Measurements from ENCODE around the gene SH3BP4.
A peak's percentile ranks its signal among the peaks of the same experiment; 100 is the strongest.
"Not testable (repeated sequence)": the region's sequence is repeated elsewhere in the genome, so short reads cannot be mapped to it uniquely, and the experiment has no call there.

Gene SH3BP4

DNA sequence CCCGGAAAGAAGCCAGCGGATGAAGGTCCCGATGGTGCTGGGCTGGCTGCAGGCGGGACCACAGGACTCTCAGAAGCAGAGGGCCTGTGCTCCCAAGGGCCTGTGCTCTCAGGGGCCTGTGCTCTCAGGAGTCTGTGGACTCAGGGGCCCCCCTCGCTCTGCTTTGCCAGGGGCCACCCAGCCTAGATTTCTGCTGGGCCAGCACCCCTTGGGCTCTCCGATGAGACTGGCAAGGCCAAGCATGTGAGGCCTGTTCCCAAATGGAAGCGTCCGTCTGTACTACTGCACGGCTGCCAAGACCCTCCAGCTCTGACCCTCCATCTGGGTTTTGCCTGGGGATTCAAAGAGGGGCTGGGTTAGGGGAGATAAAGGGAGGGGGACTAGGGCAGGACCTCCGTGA lies 54.6 kb downstream of the SH3BP4 start:
- DNase-seq = peak in 2 of 10 donors; percentile 59 to 62

GRCh38 chr2:235006986-235007385 lies 55.2 kb downstream of the SH3BP4 start:
- intact Hi-C loops (cut with DNase I) = no loop called here
- DNase-seq = peak in 2 of 10 donors; percentile 22 to 62

More for the DNA sequence above, 54.6 kb downstream of the SH3BP4 start:
- intact Hi-C loops (cut with DNase I) = no loop called here

GRCh38 chr2:235007664-235008457 lies 56.0 kb downstream of the SH3BP4 start:
- DNase-seq = peak in 2 of 10 donors; percentile 72 to 77
- intact Hi-C loops (cut with DNase I) = no loop called here

DNA sequence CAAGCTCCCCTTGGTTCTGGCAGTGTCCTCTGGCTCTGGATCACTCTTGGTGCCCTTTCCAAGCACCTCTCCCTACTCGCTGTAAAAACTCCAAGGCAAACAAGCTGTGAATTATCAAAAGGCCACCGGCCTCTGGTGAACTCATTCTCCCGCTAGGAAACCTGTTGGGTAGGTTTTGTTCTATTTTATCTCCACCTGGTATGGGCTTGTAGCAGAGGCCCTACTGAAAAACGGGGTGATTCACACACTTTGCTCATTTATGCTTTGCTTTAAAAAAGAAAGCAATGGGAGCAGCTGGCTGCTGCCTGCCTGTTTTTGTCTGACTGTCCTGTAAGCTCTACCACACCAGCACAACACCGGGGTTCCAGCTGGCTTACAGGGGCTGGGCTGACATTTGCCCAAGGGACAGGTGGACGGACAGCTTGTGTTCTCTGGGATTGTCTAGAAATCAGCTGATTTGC lies 56.8 kb downstream of the SH3BP4 start:
- DNase-seq = peak in 2 of 10 donors; percentile 15 to 62
- intact Hi-C loops (cut with DNase I) = no loop called here

- intact Hi-C loops (cut with DNase I) = no loop called here
- peak in 2 of 10 donors; percentile 34 to 51 for DNase-seq
These were observed 57.3 kb downstream of the SH3BP4 start for GRCh38 chr2:235009081-235009480.

DNA sequence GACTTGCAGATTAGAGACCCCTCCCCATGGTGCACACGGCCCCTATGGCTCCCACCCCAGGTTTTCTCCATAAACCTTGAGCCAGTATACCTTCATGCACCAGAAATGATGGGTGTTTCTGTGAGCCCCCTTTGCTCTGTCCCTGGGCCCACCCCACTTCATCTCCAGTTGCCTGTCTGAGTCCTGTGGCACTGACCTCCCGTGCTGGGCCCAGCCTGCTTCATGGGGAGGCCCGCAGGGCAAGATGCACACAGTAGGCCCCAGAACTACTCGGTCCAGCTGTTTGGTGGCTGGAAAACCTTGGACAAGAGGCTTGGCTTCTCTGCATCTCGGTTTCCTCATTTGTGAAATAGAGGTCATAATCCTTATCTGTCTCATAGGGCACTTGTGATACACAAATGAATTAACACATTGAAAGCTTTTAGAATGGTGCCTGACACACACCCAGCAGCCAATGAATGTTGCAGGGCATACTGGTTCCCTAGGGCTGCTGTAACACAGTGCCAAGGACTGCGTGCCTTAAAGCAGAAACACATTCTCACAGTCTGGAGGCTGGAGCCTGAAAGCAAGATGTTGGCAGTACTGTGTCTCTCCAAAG lies 58.4 kb downstream of the SH3BP4 start:
- intact Hi-C loops (cut with DNase I) = no loop called here
- DNase-seq = peak in 2 of 10 donors; percentile 46 to 53

- intact Hi-C loops (cut with DNase I) = no loop called here
- DNase-seq = no peak
These were observed 59.8 kb downstream of the SH3BP4 start for GRCh38 chr2:235011607-235011928.

DNA sequence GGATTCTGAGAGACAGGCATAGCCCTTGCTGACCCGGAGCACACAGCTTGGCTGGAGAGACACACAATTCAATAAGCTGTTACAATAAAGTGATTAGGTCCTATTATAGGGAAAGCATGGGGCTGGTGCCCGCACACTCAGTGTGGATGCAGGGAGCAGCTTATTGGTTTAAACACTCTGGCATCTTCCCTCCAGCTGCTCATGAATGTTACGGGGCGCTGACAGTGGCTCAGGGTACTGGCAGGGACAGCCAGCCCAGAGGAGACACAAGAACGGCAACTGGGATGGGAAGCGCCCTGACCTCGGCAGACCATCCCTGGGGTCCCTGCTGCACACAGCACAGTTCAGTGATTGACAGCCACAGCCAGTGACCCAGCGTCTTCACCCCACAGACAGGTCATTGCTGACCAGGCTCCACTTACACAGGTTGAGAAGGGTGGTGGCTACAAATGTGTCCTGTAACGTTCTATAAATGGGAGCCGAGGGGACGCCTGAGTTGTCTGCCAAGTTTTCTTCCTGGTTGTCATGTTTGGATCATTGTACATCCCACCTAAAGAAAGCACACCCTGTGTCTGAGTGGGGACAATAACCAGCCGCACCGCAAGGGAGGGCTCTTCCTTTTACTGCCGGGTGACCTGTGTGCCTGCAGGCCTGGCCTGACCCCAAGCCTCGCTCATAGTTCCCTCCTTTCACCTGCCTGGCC lies 60.3 kb downstream of the SH3BP4 start:
- intact Hi-C loops (cut with DNase I) = no loop called here
- DNase-seq = peak in 2 of 10 donors; percentile 67 to 71

- intact Hi-C loops (cut with DNase I) = no loop called here
- DNase-seq = peak in 1 of 10 donors; percentile 27
These were observed 65.6 kb downstream of the SH3BP4 start for GRCh38 chr2:235017441-235017840.

GRCh38 chr2:235018838-235019237 lies 67.0 kb downstream of the SH3BP4 start:
- intact Hi-C loops (cut with DNase I) = no loop called here
- peak in 1 of 10 donors; percentile 74 for DNase-seq

GRCh38 chr2:235020141-235020540 lies 68.3 kb downstream of the SH3BP4 start:
- intact Hi-C loops (cut with DNase I) = not testable (repeated sequence)
- DNase-seq = peak in 1 of 10 donors; percentile 8

DNA sequence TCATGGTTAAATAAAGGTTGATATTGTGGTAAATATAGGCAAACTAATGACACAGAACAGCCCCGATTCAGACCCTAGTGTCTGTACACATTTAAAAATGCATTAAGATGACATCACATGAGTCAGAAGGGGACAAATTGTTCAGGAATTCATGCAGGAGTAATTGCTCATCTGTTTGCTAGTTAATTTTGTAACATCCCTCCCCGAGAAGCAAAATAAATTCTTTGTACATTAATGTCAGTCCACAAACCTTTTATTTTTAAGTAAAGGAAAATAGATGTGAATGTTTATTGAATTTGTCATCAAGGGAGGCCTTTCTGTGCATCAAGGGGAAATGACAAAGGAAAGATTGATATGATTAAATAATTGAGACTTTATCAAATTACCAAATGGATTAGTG lies 69.9 kb downstream of the SH3BP4 start:
- no peak for DNase-seq
- intact Hi-C loops (cut with DNase I) = no loop called here

DNA sequence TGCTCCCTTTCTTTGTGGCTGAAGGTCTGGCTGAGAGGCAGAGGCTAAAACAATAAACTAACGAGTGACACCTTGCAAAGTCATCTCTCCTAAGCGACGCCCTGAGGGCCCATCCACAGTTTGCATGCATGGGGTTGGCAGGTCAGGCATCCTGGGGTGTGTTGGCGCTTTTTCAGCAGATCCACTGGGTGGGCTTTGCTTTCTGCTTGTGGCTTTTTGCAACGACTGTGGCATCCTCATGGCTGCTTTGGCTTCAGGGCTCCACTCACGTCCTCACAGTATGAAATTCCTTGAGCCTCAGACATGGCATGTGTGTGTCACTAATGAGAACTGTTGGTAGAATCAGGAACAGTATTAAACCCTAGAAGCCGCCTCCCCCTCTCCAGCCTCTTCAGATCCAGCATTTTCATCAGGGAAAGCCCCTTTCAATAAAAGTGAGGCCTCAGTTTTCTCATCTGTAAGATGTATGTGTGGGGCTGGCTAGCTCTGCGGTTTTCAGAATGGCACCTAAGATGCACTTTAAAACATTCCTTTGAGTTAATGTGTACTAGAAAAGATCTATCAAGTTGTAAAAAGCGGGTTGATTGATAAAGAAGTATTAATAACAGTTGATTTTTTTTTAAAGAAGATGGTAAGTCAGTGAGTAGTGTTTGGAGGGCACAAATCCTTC lies 72.5 kb downstream of the SH3BP4 start:
- intact Hi-C loops (cut with DNase I) = no loop called here
- peak in 2 of 10 donors; percentile 39 to 55 for DNase-seq

- peak in 8 of 10 donors; percentile 36 to 93 (median 60) for DNase-seq
- intact Hi-C loops (cut with DNase I) = no loop called here
These were observed 73.3 kb downstream of the SH3BP4 start for GRCh38 chr2:235024931-235025773.

DNA sequence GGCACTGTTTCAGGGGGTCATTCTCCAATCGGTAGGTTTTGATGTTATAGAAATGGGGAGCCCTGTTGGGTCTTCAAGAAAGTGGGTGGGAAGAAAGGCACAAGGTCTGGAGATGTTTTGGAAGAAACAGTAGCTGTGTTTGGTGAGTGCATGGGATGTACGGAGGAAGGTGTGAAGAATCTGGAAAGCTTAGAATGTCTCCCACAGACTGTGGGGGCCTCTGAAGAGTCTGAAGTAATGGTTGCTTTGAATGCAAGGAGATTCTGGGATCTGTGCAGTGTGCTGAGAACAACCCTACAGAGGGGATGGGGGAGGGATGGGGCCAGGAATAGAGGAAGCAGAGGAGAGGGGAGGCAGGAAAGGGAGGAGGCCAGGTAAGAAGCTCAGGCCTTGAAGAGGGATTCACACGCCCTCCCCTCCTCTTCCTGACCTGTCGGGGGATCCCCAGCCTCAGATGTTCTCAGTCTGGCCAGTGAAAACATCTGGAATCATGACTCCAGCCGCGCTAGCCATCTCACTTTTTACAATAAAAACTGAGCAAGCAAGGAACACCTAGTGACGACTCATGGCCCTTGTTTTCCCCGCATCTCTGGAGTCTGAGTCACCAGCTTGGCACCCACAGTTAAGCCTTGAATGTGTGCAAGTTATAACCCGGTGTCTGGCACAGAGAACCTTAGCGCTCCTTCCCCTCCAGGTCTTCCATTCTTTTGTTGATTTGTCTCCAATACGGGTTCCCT lies 74.2 kb downstream of the SH3BP4 start:
- DNase-seq = peak in 2 of 10 donors; percentile 70 to 84
- intact Hi-C loops (cut with DNase I) = no loop called here

- DNase-seq = peak in 2 of 10 donors; percentile 45 to 87
- intact Hi-C loops (cut with DNase I) = no loop called here
These were observed 75.1 kb downstream of the SH3BP4 start for GRCh38 chr2:235026649-235027557.

DNA sequence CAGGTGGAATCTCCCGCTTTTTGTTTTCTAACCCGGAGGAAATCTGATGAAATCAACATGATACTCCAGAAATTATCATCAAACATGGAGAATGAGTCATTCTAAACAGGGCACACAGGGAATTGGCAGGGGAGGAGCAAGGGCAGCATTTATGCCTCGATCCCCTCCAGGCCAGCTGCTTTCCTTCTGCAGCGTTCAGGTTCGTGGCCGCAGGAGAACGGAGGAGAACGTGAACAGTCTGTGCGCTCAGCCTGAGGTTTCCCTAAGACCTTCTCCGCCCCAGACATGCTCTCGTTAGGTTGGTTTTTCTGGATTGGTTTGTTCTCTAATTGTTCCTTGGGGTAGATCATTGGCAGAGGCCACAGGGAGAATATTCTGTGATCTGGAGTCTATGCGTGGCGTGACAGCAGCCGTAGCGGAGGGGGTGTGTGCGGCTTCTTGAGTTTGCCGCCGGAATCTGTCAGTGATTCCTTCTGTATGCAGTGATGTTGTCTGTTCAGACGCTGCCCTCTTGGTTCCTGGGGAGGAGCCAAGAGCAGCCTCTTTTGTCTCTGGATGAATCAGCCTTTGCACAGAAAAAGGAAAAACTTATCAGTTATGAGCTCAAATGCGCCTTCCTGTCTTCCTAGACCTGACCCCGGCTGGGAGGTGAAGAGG lies 75.9 kb downstream of the SH3BP4 start:
- intact Hi-C loops (cut with DNase I) = no loop called here
- DNase-seq = peak in 4 of 10 donors; percentile 28 to 83 (median 52)
